ENCODE data around the gene NPFFR2.

- no peak for TF ChIP-seq CTCF (IDR thresholded peaks at IDR 0.05; ENCODE audit: low read depth, low read length)
- TF ChIP-seq EZH2phosphoT487 (IDR thresholded peaks at IDR 0.05; ENCODE audit: low read depth) = no peak
Observed at GRCh38 chr4:71992571-71993312, 39.1 kb upstream of the NPFFR2 start.
